PC-9 (cell line): ENCODE measurements around the gene PPHLN1. TPM values are rescaled to one million over a fixed set of nuclear protein-coding genes. Genes with fewer than 3 reads are reported as not detected.

Experiments used
- BruUV-seq: library from RNA; stranded (reverse); fragments of 400-500 nt; replicated peaks from 2 replicates; lab custom pipeline; 2021; lab: Mats Ljungman, UMichigan
- CTCF ChIA-PET: fragments of 300-600 bp; sonication (Branson Sonifier 250); formaldehyde crosslinking; loops from one replicate; lab custom pipeline; 2022; ENCODE audit warnings: antibody characterized with exemption; lab: Charles Lee
- POLR2A ChIA-PET: fragments of 300-600 bp; sonication (Branson Sonifier 250); formaldehyde crosslinking; loops from one replicate; lab custom pipeline; 2022; ENCODE audit warnings: antibody characterized with exemption; ENCODE audit not compliant: unreplicated experiment; lab: Charles Lee
- DNase-seq, 2 experiments: peaks; one replicate each; pipeline versions ENCODE4 v3.0.0 to v3.0.0-alpha.2; 2015 to 2022; ENCODE audit warnings: mixed read lengths in 1 of 2
- H2AFZ ChIP-seq: fragments of 200-600 bp; sonication (generic); 2 replicates; pipeline ENCODE4 v1.8.1; 2017; ENCODE audit warnings: antibody characterized with exemption
- H3F3A ChIP-seq: fragments of 200-600 bp; sonication (generic); 2 replicates; pipeline ENCODE4 v1.8.1; 2017; ENCODE audit warnings: antibody characterized with exemption, mild to moderate bottlenecking, low read depth; ENCODE audit not compliant: insufficient read depth
- H3K27ac ChIP-seq: fragments of 200-600 bp; sonication (generic); 2 replicates; pipeline ENCODE4 v1.6.1; 2016; ENCODE audit warnings: mixed run types
- H3K27me3 ChIP-seq: fragments of 200-600 bp; sonication (generic); 2 replicates; pipeline ENCODE4 v1.6.1; 2016; ENCODE audit warnings: low read depth, mixed run types; ENCODE audit not compliant: insufficient read depth
- H3K36me3 ChIP-seq: fragments of 200-600 bp; sonication (generic); 2 replicates; pipeline ENCODE4 v1.6.1; 2016; ENCODE audit warnings: low read depth, mixed run types
- H3K4me1 ChIP-seq: fragments of 200-600 bp; sonication (generic); replicated peaks from 2 replicates; pipeline ENCODE4 v1.6.1; 2016; ENCODE audit warnings: mixed run types; ENCODE audit not compliant: insufficient read depth
- H3K4me2 ChIP-seq: fragments of 200-600 bp; sonication (generic); 2 replicates; pipeline ENCODE4 v1.6.1; 2017; ENCODE audit warnings: mixed run types
- H3K4me3 ChIP-seq: fragments of 200-600 bp; sonication (generic); 2 replicates; pipeline ENCODE4 v1.6.1; 2016; ENCODE audit warnings: mixed run types
- H3K79me2 ChIP-seq: fragments of 200-600 bp; sonication (generic); 2 replicates; pipeline ENCODE4 v1.6.1; 2017; ENCODE audit warnings: low read depth, mixed run types
- H3K9me2 ChIP-seq: fragments of 200-600 bp; sonication (generic); 2 replicates; pipeline ENCODE4 v1.8.1; 2017; ENCODE audit warnings: mild to moderate bottlenecking; ENCODE audit not compliant: insufficient read depth
- H3K9me3 ChIP-seq: fragments of 200-600 bp; sonication (generic); 2 replicates; pipeline ENCODE4 v1.8.1; 2016; ENCODE audit warnings: low read depth; ENCODE audit not compliant: insufficient read depth
- H4K20me1 ChIP-seq: fragments of 200-600 bp; sonication (generic); 2 replicates; pipeline ENCODE4 v1.8.1; 2017; ENCODE audit not compliant: insufficient read depth
- CTCF ChIP-seq: fragments of 200-600 bp; sonication (generic); conservative IDR thresholded peaks from 2 replicates; pipeline ENCODE4 v1.6.1; 2017; ENCODE audit warnings: mixed run types, antibody characterized with exemption, mild to moderate bottlenecking, moderate library complexity
- EZH2 ChIP-seq: fragments of 200-600 bp; sonication (generic); IDR thresholded peaks from 2 replicates; pipeline ENCODE4 v1.8.0; 2017; ENCODE audit warnings: antibody characterized with exemption, low read depth
- intact Hi-C: fragments of 100-400 bp; cut with micrococcal nuclease; formaldehyde crosslinking; loops from one replicate; pipeline ENCODE4 v1.10.0; 2022; ENCODE audit not compliant: unreplicated experiment
- total RNA-seq: library from RNA; stranded (reverse); gene quantifications from 2 replicates; pipeline ENCODE4 v1.2.3, GENCODE V29; 2021

Gene PPHLN1
- total RNA-seq, 1 experiment from 2014 or later = 61.9 TPM

GRCh38 chr12:42396473-42397259 is 70.7 kb downstream of the PPHLN1 start:
- Histone ChIP-seq H3K4me3 (no peak overlapping the region), H3K9me2 (no peaks in the 10 kb centered on the region)
- CTCF ChIA-PET = interaction anchor here (0.6 kb wide), 1 partner anchor 88 kb away, joined by 6 read pairs; no protein-coding TSS in a partner anchor

DNA sequence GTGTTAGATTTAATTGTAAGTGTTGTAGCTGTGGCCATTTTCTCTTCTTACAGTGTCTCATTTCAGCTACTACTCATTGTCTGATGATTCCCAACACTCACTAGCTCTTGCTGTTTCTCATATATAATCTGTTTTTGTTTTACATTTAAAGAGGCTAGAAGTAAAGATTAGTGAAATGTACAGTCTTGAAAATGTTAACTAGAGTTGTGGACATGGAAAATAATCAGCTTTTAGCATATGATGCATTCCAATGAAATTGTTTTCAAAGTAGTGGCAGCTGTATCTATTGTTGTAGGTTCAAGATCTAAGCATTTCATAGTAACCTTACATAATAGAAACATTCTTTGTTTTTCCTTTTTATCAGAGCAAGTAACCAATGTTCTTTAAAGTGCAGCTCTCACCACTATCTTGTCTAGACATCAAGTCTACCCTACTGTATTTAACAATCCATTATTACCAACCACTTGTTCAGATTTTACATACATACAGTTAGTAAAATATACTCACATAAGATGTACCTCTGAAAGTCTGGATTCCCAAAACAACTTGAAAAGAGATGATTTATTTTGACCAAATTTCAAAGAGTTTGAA is 76.9 kb downstream of the PPHLN1 start:
- no peak overlapping the region for H2AFZ ChIP-seq
- H3F3A ChIP-seq = no peaks in the 10 kb centered on the region; the same call in 1 of the 2 replicates
- H3K4me1 ChIP-seq = no peaks in the 10 kb centered on the region
- H3K9me3 ChIP-seq = no peaks in the 10 kb centered on the region
- H3K4me2 ChIP-seq = no peak overlapping the region
- no peaks in the 10 kb centered on the region for H4K20me1 ChIP-seq
- H3K36me3 ChIP-seq = 0 out of 2 replicates have a peak, but pooled peaks cover 5% of the 10 kb centered on the region
- TF ChIP-seq EZH2 (no peak), CTCF (no peak)
- no peak for DNase-seq
- BruUV-seq = no TSS peak
- H3K27me3 ChIP-seq = no peaks in the 10 kb centered on the region
- ChIA-PET CTCF (no interaction called here), POLR2A (no interaction called here)
- no peak overlapping the region for H3K27ac ChIP-seq
- H3K79me2 ChIP-seq = no peaks in the 10 kb centered on the region
- intact Hi-C loops = no loop called here
- H3K4me3 ChIP-seq = no peak overlapping the region
- H3K9me2 ChIP-seq = 0 out of 2 replicates have a peak, but pooled peaks cover 4% of the 10 kb centered on the region

More at GRCh38 chr12:42396473-42397259, 70.7 kb downstream of the PPHLN1 start:
- Histone ChIP-seq H3K9me3 (no peaks in the 10 kb centered on the region), H3K27me3 (no peaks in the 10 kb centered on the region), H3K79me2 (no peaks in the 10 kb centered on the region), H3K4me1 (no peaks in the 10 kb centered on the region), H2AFZ (no peak overlapping the region), H3F3A (no peaks in the 10 kb centered on the region), H3K36me3 (0 out of 2 replicates have a peak, but pooled peaks cover 5% of the 10 kb centered on the region), H3K27ac (no peak overlapping the region), H3K4me2 (no peak overlapping the region), H4K20me1 (no peaks in the 10 kb centered on the region; the same call in 1 of the 2 replicates)
- BruUV-seq = no TSS peak
- TF ChIP-seq CTCF (no peak), EZH2 (no peak)
- POLR2A ChIA-PET = no interaction called here
- intact Hi-C loops = no loop called here
- DNase-seq = no peak

DNA sequence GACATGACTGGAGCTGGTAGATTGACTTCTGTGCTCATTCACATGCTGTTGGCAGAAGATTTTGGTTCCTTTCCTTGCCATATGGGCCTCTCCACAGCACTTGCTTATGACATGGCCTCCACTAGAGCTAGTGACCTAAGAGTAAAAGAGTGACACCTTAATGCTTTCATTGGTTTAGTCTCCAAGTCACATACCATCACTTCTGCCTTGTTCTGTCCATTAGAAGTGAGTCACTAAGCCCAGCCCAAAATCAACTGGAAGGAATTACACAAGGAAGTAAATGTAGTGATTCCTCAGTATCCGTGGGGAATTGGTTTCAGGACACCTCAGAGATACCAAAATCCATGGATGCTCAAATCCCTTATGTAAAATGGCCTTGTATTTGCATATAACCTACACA is 81.3 kb downstream of the PPHLN1 start:
- Histone ChIP-seq H3K9me2 (0 out of 2 replicates have a peak, but pooled peaks cover 4% of the 10 kb centered on the region), H3K27ac (no peak overlapping the region), H3K4me1 (no peaks in the 10 kb centered on the region), H3K79me2 (no peaks in the 10 kb centered on the region), H3K9me3 (no peaks in the 10 kb centered on the region), H4K20me1 (no peaks in the 10 kb centered on the region), H3K4me3 (no peak overlapping the region), H3F3A (no peaks in the 10 kb centered on the region; the same call in 1 of the 2 replicates), H3K4me2 (no peak overlapping the region), H3K27me3 (no peaks in the 10 kb centered on the region), H3K36me3 (no peaks in the 10 kb centered on the region), H2AFZ (no peak overlapping the region)
- CTCF ChIA-PET = no interaction called here
- no TSS peak for BruUV-seq
- TF ChIP-seq EZH2 (no peak), CTCF (no peak)
- no peak for DNase-seq
- intact Hi-C loops = no loop called here
- POLR2A ChIA-PET = no interaction called here
